ENCODE measurements around the gene CBR4. TPM values are rescaled to one million over a fixed set of nuclear protein-coding genes. Genes with fewer than 3 reads are reported as not detected.

The CBR4 gene
- total RNA-seq, 1 experiment from 2014 or later, result 12.6 TPM

DNA sequence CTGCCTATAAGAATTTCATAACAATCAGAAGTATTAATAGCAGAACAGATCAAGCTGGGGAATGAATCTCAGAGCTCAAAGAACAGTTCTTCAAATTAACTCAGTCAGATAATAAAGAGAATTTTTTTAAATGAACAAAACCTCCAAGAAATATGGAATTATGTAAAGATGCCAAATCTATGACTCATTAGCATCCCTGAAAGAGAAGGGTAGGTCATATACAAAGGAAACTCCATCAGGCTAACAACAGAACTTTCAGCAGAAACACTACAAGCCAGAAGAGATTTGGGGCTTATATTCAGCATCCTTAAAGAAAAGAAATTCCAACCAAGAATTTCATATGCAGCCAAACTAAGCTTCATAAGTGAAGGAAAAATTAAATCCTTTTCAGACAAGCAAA, 28.6 kb downstream of the CBR4 start:
- Histone ChIP-seq H3F3A (ENCODE audit: low read length, unreplicated experiment) (no peaks in the 10 kb centered on the region), H3K9ac (ENCODE audit: low read length) (no peak overlapping the region), H2AFZ (ENCODE audit: low read length) (no peak overlapping the region), H3K27me3 (ENCODE audit: low read length) (no peaks in the 10 kb centered on the region), H3K27ac (ENCODE audit: low read length) (no peak overlapping the region), H3K36me3 (ENCODE audit: low read depth, low read length) (peaks cover 12% of the 10 kb centered on the region), H3K4me1 (ENCODE audit: insufficient read depth, low read length) (no peaks in the 10 kb centered on the region), H3K4me3 (ENCODE audit: low read length) (no peak overlapping the region), H3K9me3 (ENCODE audit: low read length) (0 out of 2 replicates have a peak, but pooled peaks cover 6% of the 10 kb centered on the region), H3K79me2 (ENCODE audit: low read length) (0 out of 2 replicates have a peak, but pooled peaks cover 4% of the 10 kb centered on the region), H4K20me1 (ENCODE audit: low read length) (no peaks in the 10 kb centered on the region), H3K4me2 (ENCODE audit: low read length) (no peak overlapping the region), H3K9me2 (replicated peaks; ENCODE audit: low read length) (no peaks in the 10 kb centered on the region)
- CTCF ChIA-PET, result no interaction called here
- TF ChIP-seq EZH2 (IDR thresholded peaks at IDR 0.05; ENCODE audit: low read length, unreplicated experiment) (no peak), EZH2phosphoT487 (IDR thresholded peaks at IDR 0.05; ENCODE audit: borderline replicate concordance, low read length) (no peak)
- TF ChIP-seq, protein P1, sequence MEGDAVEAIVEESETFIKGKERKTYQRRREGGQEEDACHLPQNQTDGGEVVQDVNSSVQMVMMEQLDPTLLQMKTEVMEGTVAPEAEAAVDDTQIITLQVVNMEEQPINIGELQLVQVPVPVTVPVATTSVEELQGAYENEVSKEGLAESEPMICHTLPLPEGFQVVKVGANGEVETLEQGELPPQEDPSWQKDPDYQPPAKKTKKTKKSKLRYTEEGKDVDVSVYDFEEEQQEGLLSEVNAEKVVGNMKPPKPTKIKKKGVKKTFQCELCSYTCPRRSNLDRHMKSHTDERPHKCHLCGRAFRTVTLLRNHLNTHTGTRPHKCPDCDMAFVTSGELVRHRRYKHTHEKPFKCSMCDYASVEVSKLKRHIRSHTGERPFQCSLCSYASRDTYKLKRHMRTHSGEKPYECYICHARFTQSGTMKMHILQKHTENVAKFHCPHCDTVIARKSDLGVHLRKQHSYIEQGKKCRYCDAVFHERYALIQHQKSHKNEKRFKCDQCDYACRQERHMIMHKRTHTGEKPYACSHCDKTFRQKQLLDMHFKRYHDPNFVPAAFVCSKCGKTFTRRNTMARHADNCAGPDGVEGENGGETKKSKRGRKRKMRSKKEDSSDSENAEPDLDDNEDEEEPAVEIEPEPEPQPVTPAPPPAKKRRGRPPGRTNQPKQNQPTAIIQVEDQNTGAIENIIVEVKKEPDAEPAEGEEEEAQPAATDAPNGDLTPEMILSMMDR (conservative IDR thresholded peaks at IDR 0.05; ENCODE audit: low read depth, low read length), result no peak
- ATAC-seq (no peak), DNase-seq (peak; percentile 46)
- BruUV-seq (replicated peaks), result no TSS peak
- intact Hi-C loops (cut with micrococcal nuclease), result no loop called here
- POLR2A ChIA-PET (ENCODE audit: unreplicated experiment), result no interaction called here

DNA sequence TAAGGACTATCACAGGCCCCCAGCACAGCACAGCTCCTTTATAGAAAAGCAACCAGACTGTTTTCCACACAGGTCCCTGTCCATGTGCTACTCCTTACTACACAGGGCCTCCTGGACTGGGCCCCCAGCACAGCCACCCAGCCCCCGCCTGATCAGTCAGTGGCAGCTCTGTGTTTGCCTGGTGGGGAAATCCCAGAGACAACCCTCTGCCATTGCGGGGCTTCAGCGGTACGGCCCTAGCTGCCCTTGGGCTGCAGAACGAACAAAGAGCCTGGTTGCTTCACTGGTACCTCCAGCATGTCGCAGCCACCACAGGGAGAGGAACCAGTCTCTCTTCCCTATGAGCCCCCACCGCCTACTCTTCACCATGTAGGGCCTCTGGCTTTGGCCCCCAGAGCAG, 30.7 kb downstream of the CBR4 start:
- CTCF ChIA-PET, result no interaction called here
- H3K27ac ChIP-seq (ENCODE audit: low read length), result no peak overlapping the region
- 0 out of 2 replicates have a peak, but pooled peaks cover 4% of the 10 kb centered on the region for H3K79me2 ChIP-seq (ENCODE audit: low read length)
- no peaks in the 10 kb centered on the region for H3K4me1 ChIP-seq (ENCODE audit: insufficient read depth, low read length)
- no peaks in the 10 kb centered on the region for H3F3A ChIP-seq (ENCODE audit: low read length, unreplicated experiment)
- H2AFZ ChIP-seq (ENCODE audit: low read length), result no peak overlapping the region
- TF ChIP-seq EZH2phosphoT487 (IDR thresholded peaks at IDR 0.05; ENCODE audit: borderline replicate concordance, low read length) (no peak), EZH2 (IDR thresholded peaks at IDR 0.05; ENCODE audit: low read length, unreplicated experiment) (no peak)
- TF ChIP-seq, protein P1 (conservative IDR thresholded peaks at IDR 0.05; ENCODE audit: low read depth, low read length), result no peak
- ATAC-seq (no peak), DNase-seq (no peak)
- intact Hi-C loops (cut with micrococcal nuclease), result no loop called here
- no peak overlapping the region for H3K4me2 ChIP-seq (ENCODE audit: low read length)
- BruUV-seq (replicated peaks), result no TSS peak
- no peaks in the 10 kb centered on the region for H3K9me2 ChIP-seq (replicated peaks; ENCODE audit: low read length)
- no peak overlapping the region for H3K4me3 ChIP-seq (ENCODE audit: low read length)
- H3K36me3 ChIP-seq (ENCODE audit: low read depth, low read length), result peaks cover 8% of the 10 kb centered on the region; the same call in 1 of the 2 replicates
- no peaks in the 10 kb centered on the region for H3K27me3 ChIP-seq (ENCODE audit: low read length)
- H3K9ac ChIP-seq (ENCODE audit: low read length), result no peak overlapping the region
- H3K9me3 ChIP-seq (ENCODE audit: low read length), result 0 out of 2 replicates have a peak, but pooled peaks cover 6% of the 10 kb centered on the region
- POLR2A ChIA-PET (ENCODE audit: unreplicated experiment), result no interaction called here
- H4K20me1 ChIP-seq (ENCODE audit: low read length), result no peaks in the 10 kb centered on the region

DNA sequence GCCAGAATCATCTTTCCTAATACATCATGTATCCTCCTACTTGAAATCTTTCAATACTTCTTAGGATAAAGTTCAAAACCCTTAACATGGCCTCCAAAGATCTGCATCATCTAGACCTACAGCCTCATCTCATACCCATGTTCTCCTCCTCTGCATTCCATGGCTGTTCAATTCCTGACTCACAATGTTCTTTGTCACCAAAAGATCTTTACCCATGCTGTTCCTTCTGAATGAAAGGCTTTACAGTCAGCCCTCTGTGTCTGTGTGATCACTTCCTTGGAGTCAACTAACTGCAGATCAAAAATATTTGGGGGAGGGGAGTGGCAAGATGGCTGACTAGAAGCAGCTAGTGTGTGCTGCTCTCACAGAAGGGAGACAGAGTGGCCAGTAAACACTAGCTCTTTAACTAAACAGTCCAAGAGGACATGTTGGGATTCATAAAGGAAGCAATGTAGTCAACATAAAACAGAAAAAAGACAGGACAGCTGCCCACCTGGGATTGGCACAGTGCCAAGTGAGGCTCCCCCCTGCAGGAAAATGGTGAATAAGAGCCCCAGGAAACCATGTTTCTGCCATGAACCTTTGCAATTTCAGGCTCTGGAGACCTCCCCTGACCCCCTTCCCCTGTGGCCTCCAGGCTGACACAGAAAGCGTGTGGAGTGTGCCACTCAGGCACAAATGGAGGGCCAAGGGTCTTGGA, 31.9 kb downstream of the CBR4 start:
- Histone ChIP-seq H3K4me2 (ENCODE audit: low read length) (no peak overlapping the region), H2AFZ (ENCODE audit: low read length) (no peak overlapping the region), H3K4me1 (ENCODE audit: insufficient read depth, low read length) (no peaks in the 10 kb centered on the region), H3K9ac (ENCODE audit: low read length) (no peak overlapping the region), H3K79me2 (ENCODE audit: low read length) (0 out of 2 replicates have a peak, but pooled peaks cover 4% of the 10 kb centered on the region), H3K27me3 (ENCODE audit: low read length) (no peaks in the 10 kb centered on the region), H3F3A (ENCODE audit: low read length, unreplicated experiment) (no peaks in the 10 kb centered on the region), H3K27ac (ENCODE audit: low read length) (no peak overlapping the region), H4K20me1 (ENCODE audit: low read length) (no peaks in the 10 kb centered on the region), H3K36me3 (ENCODE audit: low read depth, low read length) (peaks cover 6% of the 10 kb centered on the region; the same call in 1 of the 2 replicates), H3K4me3 (ENCODE audit: low read length) (no peak overlapping the region), H3K9me2 (replicated peaks; ENCODE audit: low read length) (no peaks in the 10 kb centered on the region), H3K9me3 (ENCODE audit: low read length) (0 out of 2 replicates have a peak, but pooled peaks cover 6% of the 10 kb centered on the region)
- intact Hi-C loops (cut with micrococcal nuclease), result no loop called here
- ATAC-seq, result no peak
- peak; percentile 14 for DNase-seq
- BruUV-seq (replicated peaks), result no TSS peak
- CTCF ChIA-PET, result no interaction called here
- TF ChIP-seq EZH2 (IDR thresholded peaks at IDR 0.05; ENCODE audit: low read length, unreplicated experiment), result no peak
- no peak for TF ChIP-seq EZH2phosphoT487 (IDR thresholded peaks at IDR 0.05; ENCODE audit: borderline replicate concordance, low read length)
- TF ChIP-seq, protein P1 (conservative IDR thresholded peaks at IDR 0.05; ENCODE audit: low read depth, low read length), result no peak
- POLR2A ChIA-PET (ENCODE audit: unreplicated experiment), result no interaction called here

Measured in PC-3 (cell line).